ENCODE results near the gene CDH6.

GRCh38 chr5:31273631-31274378 lies 80.3 kb downstream of the CDH6 start:
- TF ChIP-seq TRIM22 (IDR thresholded peaks at IDR 0.05) (no peak), ZNF318 (CRISPR knock-in tag; IDR thresholded peaks at IDR 0.05) (no peak), ZNF292 (CRISPR knock-in tag; IDR thresholded peaks at IDR 0.05; ENCODE audit: borderline replicate concordance, low read depth) (no peak), DMTF1 (CRISPR knock-in tag; IDR thresholded peaks at IDR 0.05) (no peak), HOXD1 (CRISPR knock-in tag; IDR thresholded peaks at IDR 0.05) (no peak), CTCF (CRISPR knock-in tag; IDR thresholded peaks at IDR 0.05) (no peak)
